ENCODE results near the gene CPEB3. TPM values are rescaled to one million over a fixed set of nuclear protein-coding genes. Genes with fewer than 3 reads are reported as not detected.
A peak's percentile ranks its signal among the peaks of the same experiment; 100 is the strongest.

The CPEB3 gene
- total RNA-seq, 5 donors from 2014 or later (not counting 1 experiment from before 2014, with no cell fraction given) = 2.7 to 4.1 (median 3.1) TPM

GRCh38 chr10:92001995-92002394 is 288.9 kb downstream of the CPEB3 start:
- Histone ChIP-seq H3K9me3 (no peaks in the 10 kb centered on the region), H3K27me3 (replicated peaks in 1 of 2; ENCODE audit: control insufficient read depth in 2 of 2, extremely low read depth in 1 of 2, insufficient read depth in 2 of 2, low read length in 1 of 2) (no peaks in the 10 kb centered on the region), H3K27ac (ENCODE audit: low read length) (no peak overlapping the region), H3K4me3 (ENCODE audit: control insufficient read depth in 1 of 2, extremely low read depth in 1 of 2, low read length in 1 of 2) (no peak overlapping the region), H3K36me3 (ENCODE audit: control insufficient read depth in 2 of 2, extremely low read depth in 1 of 2, insufficient read depth in 1 of 2, low read length in 1 of 2) (peaks cover 2 to 19% of the 10 kb centered on the region in 2 donors), H3K4me1 (ENCODE audit: control insufficient read depth in 1 of 2, extremely low read depth in 1 of 2, insufficient read depth in 2 of 2, low read length in 2 of 2) (no peaks in the 10 kb centered on the region)
- peaks cover 76% of the 10 kb centered on the region for H3K36me3 Mint-ChIP-seq
- DNase-seq (no peak), ATAC-seq (replicated peaks in 1 of 4) (no peak)
- ChIA-PET POLR2A (interaction anchor here (0.6 kb wide), 2 partner anchors 23 to 45 kb away, joined by 6 to 10 read pairs; no protein-coding TSS in a partner anchor), CTCF (no interaction called here)
- no CpG with 5 or more reads among the region's 2 CpGs for WGBS (ENCODE audit: insufficient coverage)
- peaks cover 0 to 4% (median 3%) of the 10 kb centered on the region in 3 donors for H3K9me3 Mint-ChIP-seq
- no peak overlapping the region for H3K4me3 Mint-ChIP-seq
- H3K27ac Mint-ChIP-seq = peak overlapping the region in 1 of 2 donors; percentile 16
- H3K4me1 Mint-ChIP-seq = peaks cover 0 to 1% (median 0%) of the 10 kb centered on the region in 3 donors
- H3K27me3 Mint-ChIP-seq = no peaks in the 10 kb centered on the region

GRCh38 chr10:92001581-92001980 is 289.3 kb downstream of the CPEB3 start:
- ChIA-PET CTCF (no interaction called here), POLR2A (interaction anchor here (0.6 kb wide), 2 partner anchors 23 to 44 kb away, joined by 6 to 10 read pairs; no protein-coding TSS in a partner anchor)
- Mint-ChIP-seq H3K27ac (peak overlapping the region in 1 of 2 donors; percentile 4), H3K4me1 (peaks cover 0 to 1% (median 0%) of the 10 kb centered on the region in 3 donors), H3K36me3 (peaks cover 76% of the 10 kb centered on the region), H3K4me3 (no peak overlapping the region), H3K9me3 (peaks cover 0 to 4% (median 3%) of the 10 kb centered on the region in 3 donors), H3K27me3 (no peaks in the 10 kb centered on the region)
- Histone ChIP-seq H3K27me3 (replicated peaks in 1 of 2; ENCODE audit: control insufficient read depth in 2 of 2, extremely low read depth in 1 of 2, insufficient read depth in 2 of 2, low read length in 1 of 2) (no peaks in the 10 kb centered on the region), H3K27ac (ENCODE audit: low read length) (no peak overlapping the region), H3K36me3 (ENCODE audit: control insufficient read depth in 2 of 2, extremely low read depth in 1 of 2, insufficient read depth in 1 of 2, low read length in 1 of 2) (peaks cover 2 to 22% of the 10 kb centered on the region in 2 donors), H3K4me3 (ENCODE audit: control insufficient read depth in 1 of 2, extremely low read depth in 1 of 2, low read length in 1 of 2) (no peak overlapping the region), H3K4me1 (ENCODE audit: control insufficient read depth in 1 of 2, extremely low read depth in 1 of 2, insufficient read depth in 2 of 2, low read length in 2 of 2) (no peaks in the 10 kb centered on the region), H3K9me3 (no peaks in the 10 kb centered on the region)
- DNase-seq (no peak), ATAC-seq (replicated peaks in 1 of 4) (no peak)
- WGBS (ENCODE audit: insufficient coverage) = 100% methylated on average over 1 of the region's 3 CpGs

Other genes starting within 250 kb of the CPEB3 start
- 10 to 100 TPM; 22.8 to 37.9 (median 32.7) TPM for gene MARCHF5, start 89 bp upstream of the CPEB3 start, total RNA-seq